T-helper 17 cell (primary cell): ENCODE data around the gene RIIAD1. TPM values are rescaled to one million over a fixed set of nuclear protein-coding genes. Genes with fewer than 3 reads are reported as not detected.

Source experiments
- ATAC-seq: fragments of 150-1000 bp; cut with Tn5 transposase; 2 replicates; pipeline ENCODE4 v1.10.0; 2021; ENCODE audit warnings: mild to moderate bottlenecking, moderate library complexity
- DNase-seq, 3 donors: peaks; one replicate each; pipeline versions ENCODE4 v3.0.0 to v3.0.0-alpha.2; 2020 to 2021
- H3K9me3 ChIP-seq: one replicate; pipeline ENCODE4 v1.7.0; 2013; ENCODE audit warnings: low read length, mild to moderate bottlenecking; ENCODE audit not compliant: control insufficient read depth, poor library complexity, severe bottlenecking
- H3K27ac Mint-ChIP-seq: one replicate; pipeline ENCODE4 v1.8.0; 2022; ENCODE audit warnings: mild to moderate bottlenecking, moderate library complexity, mixed read lengths
- H3K27me3 Mint-ChIP-seq: one replicate; pipeline ENCODE4 v1.8.0; 2022; ENCODE audit warnings: mixed read lengths
- H3K36me3 Mint-ChIP-seq: one replicate; pipeline ENCODE4 v1.8.0; 2022; ENCODE audit warnings: low read depth, mixed read lengths
- H3K4me1 Mint-ChIP-seq: one replicate; pipeline ENCODE4 v1.8.0; 2022; ENCODE audit warnings: mild to moderate bottlenecking, mixed read lengths
- H3K4me3 Mint-ChIP-seq: one replicate; pipeline ENCODE4 v1.8.0; 2022; ENCODE audit warnings: mild to moderate bottlenecking, moderate library complexity, mixed read lengths
- total RNA-seq, 4 donors: library from RNA in 2 of 4; stranded (reverse) in 2 of 4; gene quantifications; one replicate each; pipeline ENCODE4 v1.2.3 and lab custom pipeline; 2022 to 2026

Gene RIIAD1
- total RNA-seq, 2 donors from 2014 or later, result not detected

DNA sequence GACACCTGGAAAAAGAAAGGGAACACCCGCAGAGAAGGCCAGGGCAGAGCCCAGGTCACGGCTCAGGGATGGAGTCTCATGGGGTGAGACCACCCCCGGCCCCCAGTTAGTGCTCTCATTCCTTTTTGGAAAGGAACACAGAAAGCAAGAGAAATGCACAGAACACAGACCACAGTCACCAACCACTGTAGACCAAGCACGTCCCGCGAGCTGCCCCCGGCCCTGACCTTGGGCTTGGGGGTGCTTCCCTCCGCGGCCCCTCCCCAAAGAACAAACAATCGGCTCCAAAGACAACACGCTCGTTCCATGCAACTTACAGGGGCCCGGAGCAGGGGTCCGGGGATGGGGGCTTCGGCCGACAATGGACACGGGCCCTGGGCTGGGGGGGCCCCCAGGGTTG, 17.5 kb upstream of the RIIAD1 start:
- H3K4me1 Mint-ChIP-seq, result peaks cover 21% of the 10 kb centered on the region
- DNase-seq (no peak), ATAC-seq (no peak)
- H3K4me3 Mint-ChIP-seq, result no peak overlapping the region
- peaks cover 15% of the 10 kb centered on the region for H3K36me3 Mint-ChIP-seq
- no peaks in the 10 kb centered on the region for H3K9me3 ChIP-seq
- no peaks in the 10 kb centered on the region for H3K27me3 Mint-ChIP-seq
- H3K27ac Mint-ChIP-seq, result no peak overlapping the region

DNA sequence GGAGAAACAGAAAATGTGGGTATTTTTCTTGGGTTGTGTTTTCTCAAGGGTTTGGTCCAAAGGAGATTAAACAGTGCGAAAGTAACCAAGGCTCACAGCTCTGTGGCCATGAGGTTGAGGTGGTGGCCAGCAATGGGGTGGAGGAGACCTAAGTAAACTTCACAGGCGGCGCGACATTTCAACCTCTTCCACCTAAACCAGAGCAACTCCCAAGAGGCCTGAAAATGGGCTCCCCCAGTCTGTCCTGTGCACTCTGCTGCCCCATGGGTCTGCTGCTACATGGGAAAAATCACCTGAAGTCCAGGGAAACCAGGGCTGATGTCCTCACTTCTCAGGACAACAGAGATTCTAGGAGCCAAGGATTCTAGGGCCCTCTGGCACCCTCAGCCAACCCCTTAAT, 17.1 kb upstream of the RIIAD1 start:
- no peak for DNase-seq
- no peak overlapping the region for H3K4me3 Mint-ChIP-seq
- no peaks in the 10 kb centered on the region for H3K9me3 ChIP-seq
- H3K36me3 Mint-ChIP-seq, result peaks cover 15% of the 10 kb centered on the region
- no peak for ATAC-seq
- H3K4me1 Mint-ChIP-seq, result peaks cover 21% of the 10 kb centered on the region
- H3K27ac Mint-ChIP-seq, result no peak overlapping the region
- H3K27me3 Mint-ChIP-seq, result no peaks in the 10 kb centered on the region

DNA sequence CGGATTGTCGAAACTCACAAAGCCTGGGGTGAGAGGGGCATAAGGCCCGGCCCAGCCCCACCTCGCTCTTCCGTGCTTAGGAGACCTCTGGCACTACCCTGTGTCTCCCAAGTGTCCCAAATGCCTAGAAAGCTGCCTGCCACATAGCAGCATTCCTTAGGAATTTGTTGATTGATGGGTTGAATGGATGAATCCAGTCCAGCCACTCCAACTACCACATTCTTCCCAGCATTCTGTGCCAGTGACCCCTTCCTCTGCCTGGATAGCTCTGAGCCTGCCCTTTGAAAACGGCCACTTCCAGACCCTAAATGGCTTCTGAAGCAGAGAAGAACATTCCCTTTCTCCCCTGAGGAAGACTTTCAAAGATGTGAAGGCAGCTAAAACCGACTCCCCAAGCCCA, 16.2 kb upstream of the RIIAD1 start:
- no peaks in the 10 kb centered on the region for H3K9me3 ChIP-seq
- Mint-ChIP-seq H3K4me1 (peaks cover 18% of the 10 kb centered on the region), H3K36me3 (peaks cover 10% of the 10 kb centered on the region), H3K27ac (no peak overlapping the region), H3K4me3 (no peak overlapping the region), H3K27me3 (peaks cover 5% of the 10 kb centered on the region)
- DNase-seq (no peak), ATAC-seq (no peak)

DNA sequence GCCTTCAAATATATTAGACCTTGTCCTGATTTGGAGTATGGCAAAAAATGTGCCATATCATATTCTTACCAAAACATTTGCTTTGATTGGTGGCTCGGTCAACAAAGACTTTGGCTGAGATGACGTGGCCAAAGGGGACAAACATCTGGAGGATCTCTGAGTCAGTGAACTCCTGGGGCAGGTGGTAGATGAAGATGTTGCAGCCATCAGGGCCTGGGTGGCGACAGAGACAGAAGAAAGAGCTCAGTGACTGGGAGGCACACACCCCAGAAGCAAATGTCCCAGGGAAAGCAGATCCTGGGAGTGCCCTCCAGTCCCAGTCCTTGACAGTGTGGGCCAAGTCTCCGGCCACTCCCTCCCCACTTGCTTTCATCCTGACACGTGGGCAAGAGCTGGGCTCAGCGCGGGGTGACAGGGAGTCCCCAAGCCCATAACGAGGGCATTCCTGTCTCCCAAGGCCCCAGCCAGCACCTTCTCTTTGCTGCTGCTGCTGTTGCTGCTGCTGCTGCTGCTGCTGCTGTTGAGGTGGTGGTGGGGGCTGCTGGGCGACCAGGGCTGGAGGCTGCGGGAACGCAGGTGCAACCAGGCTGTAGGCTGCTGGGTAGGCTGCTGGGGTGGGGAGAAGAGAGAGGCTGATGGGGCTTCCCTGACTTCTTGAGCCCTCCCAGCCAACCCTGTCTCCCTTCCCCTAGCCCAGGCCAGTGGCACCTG, 15.4 kb upstream of the RIIAD1 start:
- H3K27ac Mint-ChIP-seq, result no peak overlapping the region
- no peak for ATAC-seq
- H3K9me3 ChIP-seq, result no peaks in the 10 kb centered on the region
- DNase-seq, result no peak
- H3K27me3 Mint-ChIP-seq, result peaks cover 5% of the 10 kb centered on the region
- peaks cover 17% of the 10 kb centered on the region for H3K4me1 Mint-ChIP-seq
- no peak overlapping the region for H3K4me3 Mint-ChIP-seq
- H3K36me3 Mint-ChIP-seq, result peaks cover 3% of the 10 kb centered on the region

DNA sequence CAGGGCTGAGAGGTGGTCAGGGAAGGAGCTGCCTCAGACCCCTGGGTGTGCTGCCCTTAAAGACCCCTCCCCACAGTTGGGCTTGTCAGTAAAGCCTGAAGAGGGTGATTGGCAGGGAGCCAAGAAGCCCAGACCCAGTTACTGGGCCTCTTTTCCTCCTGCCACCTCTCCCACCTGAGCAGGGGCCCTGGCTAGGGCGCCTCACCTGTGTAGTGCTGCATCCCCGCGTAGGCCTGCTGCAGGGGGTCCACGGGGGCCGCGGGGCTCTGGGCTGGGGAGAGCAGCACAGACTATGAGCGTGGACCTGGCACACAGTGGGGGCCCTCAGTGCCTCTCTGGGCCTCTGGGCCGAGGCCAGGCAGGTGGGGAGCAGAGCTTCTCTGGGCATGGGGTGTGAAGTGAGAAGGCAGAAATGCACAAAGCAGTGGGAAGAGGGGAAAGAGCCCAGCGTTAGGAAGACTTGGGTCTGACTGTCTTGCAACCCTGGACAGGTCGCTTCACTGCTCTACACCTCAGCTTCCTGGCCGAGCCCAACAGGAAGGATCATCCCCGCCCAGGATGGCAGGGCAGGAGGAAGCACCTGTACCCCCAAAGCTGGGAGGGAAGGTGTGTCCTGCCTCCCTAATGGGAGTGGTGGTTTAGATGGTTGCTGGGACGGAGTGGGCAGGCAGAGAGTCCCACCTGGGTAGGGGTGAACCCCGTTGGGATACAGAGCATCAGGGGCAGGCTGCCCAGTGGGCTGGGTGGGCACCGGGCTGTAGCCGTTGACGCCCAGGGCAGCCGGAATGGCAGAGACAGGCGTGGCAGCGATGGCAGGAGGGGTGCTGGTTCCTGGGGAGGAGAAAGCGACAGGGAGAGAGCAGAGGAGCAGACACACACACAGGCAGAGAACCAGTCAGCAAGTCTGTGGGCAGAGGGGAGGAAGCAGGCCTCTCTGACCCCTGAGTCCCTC, 14.6 kb upstream of the RIIAD1 start:
- Mint-ChIP-seq H3K36me3 (no peaks in the 10 kb centered on the region), H3K4me3 (no peak overlapping the region), H3K27ac (peak overlapping the region; percentile 32), H3K4me1 (peaks cover 14% of the 10 kb centered on the region), H3K27me3 (peaks cover 5% of the 10 kb centered on the region)
- ATAC-seq (no peak), DNase-seq (no peak)
- no peaks in the 10 kb centered on the region for H3K9me3 ChIP-seq

DNA sequence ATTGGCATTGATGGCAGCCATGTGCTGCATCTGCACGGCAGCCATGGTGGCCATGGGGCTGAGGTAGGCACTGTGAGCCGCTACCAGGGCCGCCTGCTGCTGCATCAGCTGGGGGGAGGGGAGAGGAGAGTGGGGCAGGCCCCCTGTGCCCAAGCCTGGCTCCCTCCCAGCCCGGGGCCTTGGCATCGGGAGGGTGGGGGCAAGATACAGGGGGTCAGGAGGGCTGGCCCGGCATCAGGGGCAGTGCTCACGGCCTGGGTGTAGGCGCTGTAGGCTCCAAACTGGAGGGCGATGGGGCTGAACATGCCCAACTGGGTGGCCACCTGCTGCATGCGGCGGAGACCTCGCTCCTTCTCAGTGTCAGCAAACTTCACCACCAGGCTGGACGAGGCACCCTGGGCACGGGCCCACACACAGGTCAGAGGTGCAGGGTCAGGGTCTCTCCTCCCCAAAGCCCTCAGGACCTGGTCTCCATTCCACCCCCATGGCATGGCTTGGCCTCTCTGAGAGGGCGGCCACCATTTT, 13.7 kb upstream of the RIIAD1 start:
- Mint-ChIP-seq H3K27ac (no peak overlapping the region), H3K4me1 (peaks cover 12% of the 10 kb centered on the region), H3K36me3 (peaks cover 2% of the 10 kb centered on the region), H3K27me3 (peaks cover 10% of the 10 kb centered on the region), H3K4me3 (no peak overlapping the region)
- DNase-seq, result no peak
- ATAC-seq, result no peak
- H3K9me3 ChIP-seq, result no peaks in the 10 kb centered on the region

DNA sequence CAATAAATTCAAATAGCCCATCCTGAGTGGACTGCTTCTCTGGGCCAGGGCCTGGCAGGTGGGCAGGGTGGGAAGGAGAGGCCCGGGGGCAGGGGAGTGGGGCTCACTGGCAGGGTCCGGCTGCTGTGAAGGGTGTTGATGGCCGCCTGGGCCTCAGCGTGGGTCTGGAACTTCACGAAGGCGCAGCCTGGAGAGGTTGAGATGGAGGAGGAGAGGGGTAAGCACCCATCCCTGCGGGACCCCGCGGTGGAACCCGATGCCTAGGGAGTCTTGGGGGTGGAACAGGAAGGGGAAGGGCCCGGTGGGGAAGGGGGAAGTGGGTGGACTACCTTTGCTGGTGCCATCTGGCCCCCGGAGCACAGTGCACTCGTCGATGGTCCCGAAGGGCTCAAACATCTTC, 12.4 kb upstream of the RIIAD1 start:
- H3K9me3 ChIP-seq, result no peaks in the 10 kb centered on the region
- DNase-seq, result no peak
- Mint-ChIP-seq H3K27ac (no peak overlapping the region), H3K36me3 (peaks cover 2% of the 10 kb centered on the region), H3K27me3 (peaks cover 22% of the 10 kb centered on the region), H3K4me3 (no peak overlapping the region), H3K4me1 (peaks cover 3% of the 10 kb centered on the region)
- no peak for ATAC-seq

DNA sequence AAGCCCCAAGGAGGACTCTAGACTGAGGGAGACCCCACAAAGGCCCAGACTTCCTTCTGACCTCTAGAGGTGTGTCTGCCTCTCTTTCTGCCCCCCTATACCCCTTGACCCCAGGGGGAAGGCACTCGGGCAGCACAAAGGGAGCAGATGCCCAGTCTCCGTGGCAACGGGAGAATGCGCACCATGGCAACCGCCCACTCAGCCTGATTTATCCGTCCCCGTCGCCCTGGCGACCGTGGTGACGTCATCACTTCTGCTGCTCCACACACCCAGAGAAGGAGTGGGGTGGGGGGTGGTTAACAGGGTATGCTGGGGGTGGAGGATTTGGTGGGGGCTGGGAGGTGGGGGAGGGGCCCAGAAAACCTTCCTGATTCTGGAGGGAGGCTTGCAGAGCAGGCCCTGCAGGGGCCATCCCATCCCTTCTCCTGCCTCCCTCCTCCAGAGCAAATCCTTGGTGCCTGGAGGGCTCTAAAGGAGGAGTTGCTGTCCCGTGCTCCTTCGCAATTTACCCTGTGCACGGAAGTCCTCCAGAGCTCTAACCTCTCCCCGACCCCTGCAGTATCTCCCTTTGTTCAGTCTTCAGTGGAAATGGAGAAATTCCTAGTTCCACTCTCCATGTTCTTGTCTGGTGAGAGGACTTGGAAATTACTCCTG, 11.0 kb upstream of the RIIAD1 start:
- peaks cover 7% of the 10 kb centered on the region for H3K36me3 Mint-ChIP-seq
- ATAC-seq, result peak; percentile 78
- H3K27me3 Mint-ChIP-seq, result peaks cover 36% of the 10 kb centered on the region
- H3K4me1 Mint-ChIP-seq, result peaks cover 5% of the 10 kb centered on the region
- peak in 1 of 3 donors; percentile 37 for DNase-seq
- H3K27ac Mint-ChIP-seq, result no peak overlapping the region
- H3K4me3 Mint-ChIP-seq, result no peak overlapping the region
- H3K9me3 ChIP-seq, result no peaks in the 10 kb centered on the region

DNA sequence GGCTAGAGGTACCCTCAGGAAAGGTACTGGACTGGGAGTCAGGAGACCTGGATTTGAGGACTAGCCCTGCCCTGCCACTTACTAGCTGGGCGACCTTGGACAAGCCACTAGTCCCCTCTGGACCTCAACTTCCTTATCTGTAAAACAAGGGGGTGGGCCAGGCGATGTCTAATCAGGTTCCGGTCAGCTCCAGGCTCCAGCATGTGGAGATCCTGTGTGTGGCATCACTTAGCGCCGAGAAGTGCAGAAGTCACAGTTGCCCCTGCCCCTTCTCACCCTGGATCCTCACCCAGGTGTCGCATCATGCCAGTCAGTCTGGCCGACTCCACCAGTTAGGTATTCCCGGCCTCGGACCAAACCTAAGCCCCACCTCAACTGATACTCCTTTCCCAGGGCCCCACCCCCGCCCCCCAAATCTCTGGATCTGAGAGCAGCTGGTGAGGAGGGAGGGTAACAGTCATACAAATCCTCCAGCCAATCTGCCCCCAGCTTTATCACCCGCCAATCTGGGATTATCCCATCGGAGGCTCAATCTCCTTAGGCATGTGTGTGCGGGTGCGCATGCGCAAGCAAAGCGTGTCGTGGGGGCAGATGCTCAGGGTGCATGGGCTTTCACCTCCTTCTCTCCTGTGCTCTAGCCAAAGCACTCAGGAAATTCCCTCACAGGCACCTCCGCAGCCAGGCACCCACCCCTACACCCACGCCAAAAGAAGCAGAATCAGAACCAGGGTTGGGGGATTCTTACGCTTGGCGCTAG, 10.1 kb upstream of the RIIAD1 start:
- DNase-seq (no peak), ATAC-seq (no peak)
- Mint-ChIP-seq H3K4me1 (peaks cover 6% of the 10 kb centered on the region), H3K4me3 (no peak overlapping the region), H3K27ac (no peak overlapping the region), H3K36me3 (peaks cover 10% of the 10 kb centered on the region), H3K27me3 (peaks cover 45% of the 10 kb centered on the region)
- no peaks in the 10 kb centered on the region for H3K9me3 ChIP-seq

DNA sequence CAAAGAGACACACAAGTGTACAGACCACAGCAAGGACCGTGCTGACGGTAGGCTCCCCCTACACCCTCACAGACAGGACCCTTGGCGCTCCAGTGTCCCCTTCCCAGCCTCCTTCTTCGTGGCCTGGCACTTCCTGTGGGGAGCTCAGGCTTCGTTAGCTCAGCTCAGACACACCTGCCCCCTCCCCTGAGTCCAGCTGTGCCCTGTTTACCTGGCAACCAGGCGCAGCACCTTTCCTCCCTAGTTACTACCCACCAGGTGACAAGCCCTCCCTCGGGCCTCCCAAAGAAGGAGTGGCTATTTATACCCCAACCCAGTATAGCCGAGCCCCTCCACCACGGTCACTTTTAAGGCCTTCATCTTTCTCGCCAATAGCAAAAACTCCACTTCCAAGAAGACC, 9.4 kb upstream of the RIIAD1 start:
- Mint-ChIP-seq H3K4me1 (peaks cover 6% of the 10 kb centered on the region), H3K4me3 (no peak overlapping the region), H3K36me3 (peaks cover 10% of the 10 kb centered on the region), H3K27me3 (peaks cover 48% of the 10 kb centered on the region), H3K27ac (no peak overlapping the region)
- no peak for ATAC-seq
- H3K9me3 ChIP-seq, result no peaks in the 10 kb centered on the region
- no peak for DNase-seq

DNA sequence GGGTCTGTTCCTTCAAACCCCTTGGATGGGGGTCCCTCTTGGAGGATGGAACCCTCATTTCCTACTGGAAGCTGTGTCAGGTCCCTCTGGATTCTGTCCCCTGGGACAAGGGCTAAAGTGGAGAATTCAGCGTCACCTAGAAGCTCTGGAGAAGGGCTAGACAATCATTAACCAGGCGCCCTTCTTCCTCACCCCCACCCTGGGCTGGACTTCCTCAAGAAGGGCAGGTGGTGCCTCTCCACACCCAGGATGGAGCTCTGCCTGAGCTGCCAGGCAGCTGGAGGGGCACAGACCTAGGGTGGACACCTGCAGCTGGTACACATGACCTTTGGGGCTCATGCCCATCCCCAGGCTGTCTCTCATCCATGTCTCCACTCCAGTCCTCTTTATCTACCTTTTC, 8.3 kb upstream of the RIIAD1 start:
- no peaks in the 10 kb centered on the region for H3K9me3 ChIP-seq
- no peak overlapping the region for H3K27ac Mint-ChIP-seq
- H3K36me3 Mint-ChIP-seq, result peaks cover 10% of the 10 kb centered on the region
- H3K4me1 Mint-ChIP-seq, result peaks cover 9% of the 10 kb centered on the region
- no peak overlapping the region for H3K4me3 Mint-ChIP-seq
- H3K27me3 Mint-ChIP-seq, result peaks cover 59% of the 10 kb centered on the region
- ATAC-seq (no peak), DNase-seq (no peak)

DNA sequence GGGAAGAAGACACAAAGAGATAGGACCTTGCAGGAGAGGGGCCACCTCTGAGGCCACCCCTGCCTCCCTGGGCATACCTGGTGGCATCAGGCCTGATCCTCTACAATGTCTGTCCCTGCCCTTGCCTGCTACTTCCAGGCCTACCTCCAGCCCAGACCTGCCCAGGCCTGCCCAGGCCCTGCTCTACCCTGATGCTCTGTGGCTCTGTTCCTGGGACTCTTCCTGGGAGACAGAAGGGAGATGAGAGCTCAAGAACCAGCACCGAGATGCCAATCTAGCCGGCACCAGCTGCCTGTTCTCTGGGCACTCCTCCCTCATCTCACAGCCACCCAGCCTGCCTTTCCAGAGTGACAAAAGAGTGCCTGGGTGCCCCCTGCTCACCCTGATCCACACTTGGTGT, 7.4 kb upstream of the RIIAD1 start:
- H3K27ac Mint-ChIP-seq, result no peak overlapping the region
- ATAC-seq (no peak), DNase-seq (no peak)
- H3K27me3 Mint-ChIP-seq, result peaks cover 68% of the 10 kb centered on the region
- H3K9me3 ChIP-seq, result no peaks in the 10 kb centered on the region
- H3K4me3 Mint-ChIP-seq, result no peak overlapping the region
- peaks cover 9% of the 10 kb centered on the region for H3K4me1 Mint-ChIP-seq
- peaks cover 10% of the 10 kb centered on the region for H3K36me3 Mint-ChIP-seq
